HCT116 (cell line): Measurements from ENCODE around the gene RWDD3. TPM values are rescaled to one million over a fixed set of nuclear protein-coding genes. Genes with fewer than 3 reads are reported as not detected.

Experiments used
- ATAC-seq: fragments of 200-7000 bp; cut with Tn5 transposase; 2 replicates; pipeline ENCODE4 v1.9.1; 2020; ENCODE audit warnings: mild to moderate bottlenecking, moderate library complexity
- BruUV-seq: library from RNA; stranded (reverse); fragments of 400-500 nt; replicated peaks from 2 replicates; lab custom pipeline; 2021; lab: Mats Ljungman, UMichigan
- CTCF ChIA-PET: fragments of 300-600 bp; sonication (Branson Sonifier 250); formaldehyde crosslinking; loops from one replicate; lab custom pipeline; 2021; ENCODE audit warnings: antibody characterized with exemption; lab: Charles Lee
- POLR2A ChIA-PET: fragments of 300-600, 350-600 bp; sonication (Branson Sonifier 250); formaldehyde crosslinking; loops from one replicate; lab custom pipeline; 2021; ENCODE audit warnings: antibody characterized with exemption; lab: Charles Lee
- RAD21 ChIA-PET, 2 experiments: fragments of 300-600 bp; sonication (Branson Sonifier 250); formaldehyde crosslinking; loops; one replicate each; lab custom pipeline; 2023; ENCODE audit warnings: low total read pairs in 2 of 2; ENCODE audit not compliant: uncharacterized antibody in 2 of 2, unreplicated experiment in 2 of 2, low non-redundant PET in 1 of 2; lab: Charles Lee
- DNase-seq: peaks from one replicate; pipeline ENCODE4 v3.0.0-alpha.2; 2010; ENCODE audit warnings: low read depth, low spot score
- H2AFZ ChIP-seq: fragments of 200-600 bp; shearing (Covaris generic), sonication (generic); 2 replicates; pipeline ENCODE4 v1.6.1; 2017; ENCODE audit warnings: low read depth, mixed run types, mixed read lengths, antibody characterized with exemption, low read length; ENCODE audit not compliant: poor library complexity, severe bottlenecking
- H3K27ac ChIP-seq: 2 replicates; pipeline ENCODE4 v1.5.1; 2012; ENCODE audit warnings: low read depth, low read length
- H3K27me3 ChIP-seq: fragments of 200-600 bp; sonication (generic); 2 replicates; pipeline ENCODE4 v1.6.1; 2016; ENCODE audit warnings: mixed run types, low read length, mixed read lengths; ENCODE audit not compliant: insufficient read depth
- H3K36me3 ChIP-seq, 2 experiments: fragments of 200-500 bp in 1 of 2; fragments of 200-600 bp in 1 of 2; sonication (Bioruptor generic) in 1 of 2; sonication (generic) in 1 of 2; 2 replicates each; pipeline versions ENCODE4 v1.5.1 to v1.6.1; 2014 to 2016; ENCODE audit warnings: low read length in 2 of 2, inconsistent platforms in 1 of 2, mixed read lengths in 1 of 2, mixed run types in 1 of 2; ENCODE audit not compliant: insufficient read depth in 2 of 2, control insufficient read depth in 1 of 2
- H3K4me1 ChIP-seq, 2 experiments: fragments of 200-600 bp in 1 of 2; sonication (generic) in 1 of 2; 2 replicates each; pipeline versions ENCODE4 v1.5.1 to v1.6.1; 2012 to 2017; ENCODE audit warnings: low read length in 2 of 2, inconsistent platforms in 1 of 2, mild to moderate bottlenecking in 1 of 2, mixed read lengths in 1 of 2, mixed run types in 1 of 2, moderate library complexity in 1 of 2; ENCODE audit not compliant: insufficient read depth in 2 of 2, control insufficient read depth in 1 of 2
- H3K4me2 ChIP-seq: fragments of 200-600 bp; sonication (generic); 2 replicates; pipeline ENCODE4 v1.6.1; 2017; ENCODE audit warnings: mixed run types, low read length, mixed read lengths
- H3K4me3 ChIP-seq, 2 experiments: fragments of 200-600 bp in 1 of 2; sonication (generic) in 1 of 2; replicated peaks in 1 of 2; 2 replicates each; pipeline ENCODE4 v1.5.1; 2011 to 2016; ENCODE audit warnings: low read length in 2 of 2, control low read depth in 1 of 2, low read depth in 1 of 2, mild to moderate bottlenecking in 1 of 2, mixed read lengths in 1 of 2, mixed run types in 1 of 2
- H3K79me2 ChIP-seq: fragments of 200-600 bp; sonication (generic); 2 replicates; pipeline ENCODE4 v1.6.1; 2017; ENCODE audit warnings: mild to moderate bottlenecking, mixed run types, low read length, moderate library complexity, mixed read lengths; ENCODE audit not compliant: insufficient read depth
- H3K9ac ChIP-seq: fragments of 200-600 bp; sonication (generic); 2 replicates; pipeline ENCODE4 v1.6.1; 2016; ENCODE audit warnings: low read length, mixed read lengths
- H3K9me2 ChIP-seq: fragments of 200-600 bp; sonication (generic), shearing (Covaris generic); 2 replicates; pipeline ENCODE4 v1.6.1; 2017; ENCODE audit warnings: mixed run types, mild to moderate bottlenecking, moderate library complexity; ENCODE audit not compliant: insufficient read depth
- H3K9me3 ChIP-seq, 2 experiments: fragments of 200-500 bp in 1 of 2; fragments of 200-600 bp in 1 of 2; sonication (Bioruptor generic) in 1 of 2; sonication (generic) in 1 of 2; 2 replicates each; pipeline ENCODE4 v1.6.1; 2014 to 2017; ENCODE audit warnings: low read length in 2 of 2, mixed read lengths in 2 of 2, inconsistent platforms in 1 of 2, low read depth in 1 of 2, mild to moderate bottlenecking in 1 of 2, mixed run types in 1 of 2, moderate library complexity in 1 of 2; ENCODE audit not compliant: control insufficient read depth in 1 of 2, insufficient read depth in 1 of 2
- H4K20me1 ChIP-seq: fragments of 200-600 bp; sonication (generic), shearing (Covaris generic); 2 replicates; pipeline ENCODE4 v1.6.1; 2017; ENCODE audit warnings: mixed run types, mild to moderate bottlenecking, moderate library complexity; ENCODE audit not compliant: insufficient read depth
- CEBPB ChIP-seq: IDR thresholded peaks from 2 replicates; pipeline ENCODE4 v1.6.1; 2012; ENCODE audit warnings: low read depth
- EGR1 ChIP-seq: IDR thresholded peaks from 2 replicates; pipeline ENCODE4 v1.6.1; 2012; ENCODE audit warnings: low read depth
- ELF1 ChIP-seq: IDR thresholded peaks from 2 replicates; pipeline ENCODE4 v1.6.1; 2012; ENCODE audit warnings: low read depth, borderline replicate concordance
- EZH2 ChIP-seq: fragments of 200-600 bp; sonication (generic); IDR thresholded peaks from 2 replicates; pipeline ENCODE4 v1.6.1; 2017; ENCODE audit warnings: antibody characterized with exemption, mixed run types
- FOSL1 ChIP-seq: IDR thresholded peaks from 2 replicates; pipeline ENCODE4 v1.6.1; 2012; ENCODE audit warnings: low read depth
- JUND ChIP-seq: IDR thresholded peaks from 2 replicates; pipeline ENCODE4 v1.6.1; 2012
- POLR2AphosphoS5 ChIP-seq: IDR thresholded peaks from 2 replicates; pipeline ENCODE4 v1.6.1; 2011; ENCODE audit warnings: mild to moderate bottlenecking, low read depth, low read length, moderate library complexity
- RAD21 ChIP-seq: IDR thresholded peaks from 2 replicates; pipeline ENCODE4 v1.6.1; 2012; ENCODE audit warnings: low read depth, mild to moderate bottlenecking
- SP1 ChIP-seq: IDR thresholded peaks from 2 replicates; pipeline ENCODE4 v1.6.1; 2012; ENCODE audit warnings: low read depth
- SRF ChIP-seq: IDR thresholded peaks from 2 replicates; pipeline ENCODE4 v1.6.1; 2012; ENCODE audit warnings: low read depth
- TCF7L2 ChIP-seq: IDR thresholded peaks from 2 replicates; pipeline ENCODE4 v1.7.0; 2011; ENCODE audit warnings: borderline replicate concordance, inconsistent platforms; ENCODE audit not compliant: insufficient read depth, insufficient read length; ENCODE audit errors: extremely low read depth
- YY1 ChIP-seq: IDR thresholded peaks from 2 replicates; pipeline ENCODE4 v1.6.1; 2011; ENCODE audit warnings: low read length, low read depth, moderate library complexity, mild to moderate bottlenecking; ENCODE audit not compliant: insufficient replicate concordance; ENCODE audit errors: extremely low read depth
- ZFX ChIP-seq: fragments of 450-650 bp; IDR thresholded peaks from 2 replicates; pipeline ENCODE4 v1.6.1; 2017
- intact Hi-C: fragments of 100-400 bp; cut with micrococcal nuclease; formaldehyde crosslinking; loops from 2 replicates; pipeline ENCODE4 v1.10.0; 2022
- total RNA-seq: library from RNA; stranded (reverse); gene quantifications from one replicate; pipeline ENCODE4 v1.2.1, GENCODE V29; 2021; ENCODE audit not compliant: unreplicated experiment
- TF ChIP-seq, protein P1 (sequence below): IDR thresholded peaks from 2 replicates; pipeline ENCODE4 v1.6.1; 2012; ENCODE audit warnings: low read depth
- TF ChIP-seq, protein P2 (sequence below): IDR thresholded peaks from 2 replicates; pipeline ENCODE4 v1.6.1; 2012
- TF ChIP-seq, protein P3 (sequence below): IDR thresholded peaks from 2 replicates; pipeline ENCODE4 v1.6.1; 2012
- TF ChIP-seq, protein P4 (sequence below): IDR thresholded peaks from 2 replicates; pipeline ENCODE4 v1.6.1; 2011; ENCODE audit warnings: mild to moderate bottlenecking, low read length, moderate library complexity; ENCODE audit not compliant: insufficient replicate concordance; ENCODE audit errors: extremely low read depth

Gene RWDD3
- total RNA-seq, 1 experiment from 2014 or later: 12.4 TPM

DNA sequence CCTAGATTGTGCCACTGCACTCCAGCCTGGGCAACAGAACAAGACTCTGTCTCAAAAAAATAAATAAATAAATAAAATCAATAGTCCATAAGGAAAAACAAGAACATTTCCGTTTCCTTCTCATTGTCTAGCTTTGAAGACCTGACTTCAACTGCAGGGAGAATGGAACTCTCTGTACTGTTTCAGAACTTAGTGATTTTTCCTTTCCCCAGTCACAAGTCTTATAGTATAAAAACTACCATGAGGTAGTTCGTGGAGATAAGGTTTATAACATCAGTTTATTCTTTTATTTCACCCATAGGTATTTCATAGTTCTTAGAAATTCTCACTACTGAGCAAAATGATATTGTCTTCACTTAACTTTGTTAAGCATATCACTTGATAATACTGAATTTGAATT lies 11.4 kb upstream of the RWDD3 start:
- ATAC-seq (no peak), DNase-seq (no peak)
- intact Hi-C loops: no loop called here
- H3K79me2 ChIP-seq: no peaks in the 10 kb centered on the region
- no peaks in the 10 kb centered on the region for H4K20me1 ChIP-seq
- H3K9me3 ChIP-seq: no peaks in the 10 kb centered on the region
- H3K27ac ChIP-seq: no peak overlapping the region
- H3K4me2 ChIP-seq: no peak overlapping the region
- TF ChIP-seq ELF1 (no peak), RAD21 (no peak), YY1 (no peak), EGR1 (no peak), JUND (no peak), POLR2AphosphoS5 (no peak), TCF7L2 (no peak), SRF (no peak), CEBPB (no peak), FOSL1 (no peak), ZFX (no peak), SP1 (no peak), EZH2 (no peak)
- TF ChIP-seq, protein P1, sequence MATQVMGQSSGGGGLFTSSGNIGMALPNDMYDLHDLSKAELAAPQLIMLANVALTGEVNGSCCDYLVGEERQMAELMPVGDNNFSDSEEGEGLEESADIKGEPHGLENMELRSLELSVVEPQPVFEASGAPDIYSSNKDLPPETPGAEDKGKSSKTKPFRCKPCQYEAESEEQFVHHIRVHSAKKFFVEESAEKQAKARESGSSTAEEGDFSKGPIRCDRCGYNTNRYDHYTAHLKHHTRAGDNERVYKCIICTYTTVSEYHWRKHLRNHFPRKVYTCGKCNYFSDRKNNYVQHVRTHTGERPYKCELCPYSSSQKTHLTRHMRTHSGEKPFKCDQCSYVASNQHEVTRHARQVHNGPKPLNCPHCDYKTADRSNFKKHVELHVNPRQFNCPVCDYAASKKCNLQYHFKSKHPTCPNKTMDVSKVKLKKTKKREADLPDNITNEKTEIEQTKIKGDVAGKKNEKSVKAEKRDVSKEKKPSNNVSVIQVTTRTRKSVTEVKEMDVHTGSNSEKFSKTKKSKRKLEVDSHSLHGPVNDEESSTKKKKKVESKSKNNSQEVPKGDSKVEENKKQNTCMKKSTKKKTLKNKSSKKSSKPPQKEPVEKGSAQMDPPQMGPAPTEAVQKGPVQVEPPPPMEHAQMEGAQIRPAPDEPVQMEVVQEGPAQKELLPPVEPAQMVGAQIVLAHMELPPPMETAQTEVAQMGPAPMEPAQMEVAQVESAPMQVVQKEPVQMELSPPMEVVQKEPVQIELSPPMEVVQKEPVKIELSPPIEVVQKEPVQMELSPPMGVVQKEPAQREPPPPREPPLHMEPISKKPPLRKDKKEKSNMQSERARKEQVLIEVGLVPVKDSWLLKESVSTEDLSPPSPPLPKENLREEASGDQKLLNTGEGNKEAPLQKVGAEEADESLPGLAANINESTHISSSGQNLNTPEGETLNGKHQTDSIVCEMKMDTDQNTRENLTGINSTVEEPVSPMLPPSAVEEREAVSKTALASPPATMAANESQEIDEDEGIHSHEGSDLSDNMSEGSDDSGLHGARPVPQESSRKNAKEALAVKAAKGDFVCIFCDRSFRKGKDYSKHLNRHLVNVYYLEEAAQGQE: no peak
- TF ChIP-seq, protein P2, sequence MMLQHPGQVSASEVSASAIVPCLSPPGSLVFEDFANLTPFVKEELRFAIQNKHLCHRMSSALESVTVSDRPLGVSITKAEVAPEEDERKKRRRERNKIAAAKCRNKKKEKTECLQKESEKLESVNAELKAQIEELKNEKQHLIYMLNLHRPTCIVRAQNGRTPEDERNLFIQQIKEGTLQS: no peak
- TF ChIP-seq, protein P3, sequence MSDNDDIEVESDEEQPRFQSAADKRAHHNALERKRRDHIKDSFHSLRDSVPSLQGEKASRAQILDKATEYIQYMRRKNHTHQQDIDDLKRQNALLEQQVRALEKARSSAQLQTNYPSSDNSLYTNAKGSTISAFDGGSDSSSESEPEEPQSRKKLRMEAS: no peak
- TF ChIP-seq, protein P4, sequence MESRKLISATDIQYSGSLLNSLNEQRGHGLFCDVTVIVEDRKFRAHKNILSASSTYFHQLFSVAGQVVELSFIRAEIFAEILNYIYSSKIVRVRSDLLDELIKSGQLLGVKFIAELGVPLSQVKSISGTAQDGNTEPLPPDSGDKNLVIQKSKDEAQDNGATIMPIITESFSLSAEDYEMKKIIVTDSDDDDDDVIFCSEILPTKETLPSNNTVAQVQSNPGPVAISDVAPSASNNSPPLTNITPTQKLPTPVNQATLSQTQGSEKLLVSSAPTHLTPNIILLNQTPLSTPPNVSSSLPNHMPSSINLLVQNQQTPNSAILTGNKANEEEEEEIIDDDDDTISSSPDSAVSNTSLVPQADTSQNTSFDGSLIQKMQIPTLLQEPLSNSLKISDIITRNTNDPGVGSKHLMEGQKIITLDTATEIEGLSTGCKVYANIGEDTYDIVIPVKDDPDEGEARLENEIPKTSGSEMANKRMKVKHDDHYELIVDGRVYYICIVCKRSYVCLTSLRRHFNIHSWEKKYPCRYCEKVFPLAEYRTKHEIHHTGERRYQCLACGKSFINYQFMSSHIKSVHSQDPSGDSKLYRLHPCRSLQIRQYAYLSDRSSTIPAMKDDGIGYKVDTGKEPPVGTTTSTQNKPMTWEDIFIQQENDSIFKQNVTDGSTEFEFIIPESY: no peak
- H3K9ac ChIP-seq: no peak overlapping the region
- ChIA-PET RAD21 (no interaction called here), CTCF (interaction anchor here (2.6 kb wide), 1 partner anchor 11 kb away, joined by 21 read pairs; the partner anchor contains the start of gene RWDD3), POLR2A (interaction anchor here (1.4 kb wide), 1 partner anchor 11 kb away, joined by 3 read pairs; the partner anchor contains the start of gene RWDD3)
- no peak overlapping the region for H3K4me3 ChIP-seq
- no TSS peak for BruUV-seq
- H3K4me1 ChIP-seq: no peaks in the 10 kb centered on the region
- no peaks in the 10 kb centered on the region for H3K9me2 ChIP-seq
- no peaks in the 10 kb centered on the region for H3K36me3 ChIP-seq
- no peak overlapping the region for H2AFZ ChIP-seq
- H3K27me3 ChIP-seq: no peaks in the 10 kb centered on the region
